D721Med (cell line): ENCODE measurements around the gene RAB23.
"Not testable (repeated sequence)": the region's sequence is repeated elsewhere in the genome, so short reads cannot be mapped to it uniquely, and the experiment has no call there.

Experiments used
- DNase-seq: peaks from one replicate; pipeline ENCODE4 v3.0.0; 2011; ENCODE audit warnings: low spot score; ENCODE audit not compliant: insufficient read length
- FAIRE-seq: peaks from 2 replicates; lab custom pipeline; 2011; peaks lifted over from hg19 to GRCh38; lab: Jason Lieb, UNC
- TF ChIP-seq, protein P1 (sequence below): IDR thresholded peaks from 2 replicates; pipeline ENCODE4 v1.5.1; 2012; ENCODE audit warnings: mild to moderate bottlenecking, control low read depth; ENCODE audit not compliant: insufficient read depth; ENCODE audit errors: missing control alignments

The RAB23 gene

DNA sequence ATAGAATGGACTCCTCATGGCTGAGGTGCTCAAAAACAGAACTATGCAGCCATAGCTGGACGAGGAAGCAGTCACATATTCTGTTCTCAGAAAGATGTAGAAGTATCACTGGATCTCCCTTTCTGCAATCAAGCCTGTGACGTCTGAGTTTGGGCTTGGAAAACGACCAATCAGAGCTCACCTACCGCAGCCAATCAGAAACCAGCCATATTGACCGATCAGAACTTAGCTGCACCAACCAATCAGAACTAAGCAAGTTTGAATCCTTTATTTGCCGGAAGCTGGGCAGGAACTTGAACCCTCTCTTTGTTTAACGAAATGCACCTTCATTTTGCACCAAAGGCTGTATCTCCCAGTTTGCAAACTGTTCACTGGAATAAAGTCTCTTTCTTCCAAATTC, 21.8 kb upstream of the RAB23 start:
- no peak for DNase-seq
- TF ChIP-seq, protein P1, sequence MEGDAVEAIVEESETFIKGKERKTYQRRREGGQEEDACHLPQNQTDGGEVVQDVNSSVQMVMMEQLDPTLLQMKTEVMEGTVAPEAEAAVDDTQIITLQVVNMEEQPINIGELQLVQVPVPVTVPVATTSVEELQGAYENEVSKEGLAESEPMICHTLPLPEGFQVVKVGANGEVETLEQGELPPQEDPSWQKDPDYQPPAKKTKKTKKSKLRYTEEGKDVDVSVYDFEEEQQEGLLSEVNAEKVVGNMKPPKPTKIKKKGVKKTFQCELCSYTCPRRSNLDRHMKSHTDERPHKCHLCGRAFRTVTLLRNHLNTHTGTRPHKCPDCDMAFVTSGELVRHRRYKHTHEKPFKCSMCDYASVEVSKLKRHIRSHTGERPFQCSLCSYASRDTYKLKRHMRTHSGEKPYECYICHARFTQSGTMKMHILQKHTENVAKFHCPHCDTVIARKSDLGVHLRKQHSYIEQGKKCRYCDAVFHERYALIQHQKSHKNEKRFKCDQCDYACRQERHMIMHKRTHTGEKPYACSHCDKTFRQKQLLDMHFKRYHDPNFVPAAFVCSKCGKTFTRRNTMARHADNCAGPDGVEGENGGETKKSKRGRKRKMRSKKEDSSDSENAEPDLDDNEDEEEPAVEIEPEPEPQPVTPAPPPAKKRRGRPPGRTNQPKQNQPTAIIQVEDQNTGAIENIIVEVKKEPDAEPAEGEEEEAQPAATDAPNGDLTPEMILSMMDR = no peak
- FAIRE-seq = no peak

DNA sequence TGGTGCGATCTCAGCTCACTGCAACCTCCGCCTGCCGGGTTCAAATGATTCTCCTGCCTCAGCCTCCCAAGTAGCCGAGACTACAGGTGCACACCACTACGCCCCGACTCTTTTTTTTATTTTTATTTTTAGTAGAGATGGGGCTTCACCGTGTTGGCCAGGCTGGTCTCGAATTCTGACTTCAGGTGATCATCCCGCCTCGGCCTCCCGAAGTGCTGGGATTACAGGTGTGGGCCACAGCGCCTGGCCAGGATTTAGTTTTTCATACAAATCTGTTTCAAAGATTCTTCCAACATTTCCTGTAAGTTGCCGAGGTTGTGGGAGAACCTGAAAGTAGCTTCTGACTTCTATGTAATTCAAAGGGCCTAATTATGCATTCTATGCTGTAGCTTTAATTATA, 21.4 kb upstream of the RAB23 start:
- DNase-seq, FAIRE-seq: not testable (repeated sequence)

- TF ChIP-seq, protein P1 = no peak
- FAIRE-seq (no peak), DNase-seq (no peak)
Measured at GRCh38 chr6:57242505-57242904, 20.4 kb upstream of the RAB23 start.

DNA sequence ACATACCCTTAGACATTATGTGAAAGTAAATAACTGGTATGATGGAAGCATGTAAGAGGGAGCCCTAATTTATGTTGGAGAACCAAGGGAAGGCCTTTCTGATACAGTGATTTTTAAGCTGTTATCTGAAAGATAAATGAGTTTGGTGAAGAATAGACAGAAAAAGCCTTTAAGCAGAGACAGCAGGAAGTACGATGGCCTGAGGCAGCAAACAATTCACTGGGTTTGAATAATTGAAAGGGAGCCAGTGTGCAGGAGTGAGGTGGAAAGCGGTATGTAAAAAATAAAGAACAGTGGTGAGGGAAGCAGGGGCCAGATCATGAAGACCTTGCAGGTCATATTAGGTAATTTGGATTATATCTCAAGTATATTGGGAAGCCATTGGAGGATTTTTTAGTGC, 4.1 kb upstream of the RAB23 start:
- no peak for FAIRE-seq
- DNase-seq = no peak
- TF ChIP-seq, protein P1 = no peak

DNA sequence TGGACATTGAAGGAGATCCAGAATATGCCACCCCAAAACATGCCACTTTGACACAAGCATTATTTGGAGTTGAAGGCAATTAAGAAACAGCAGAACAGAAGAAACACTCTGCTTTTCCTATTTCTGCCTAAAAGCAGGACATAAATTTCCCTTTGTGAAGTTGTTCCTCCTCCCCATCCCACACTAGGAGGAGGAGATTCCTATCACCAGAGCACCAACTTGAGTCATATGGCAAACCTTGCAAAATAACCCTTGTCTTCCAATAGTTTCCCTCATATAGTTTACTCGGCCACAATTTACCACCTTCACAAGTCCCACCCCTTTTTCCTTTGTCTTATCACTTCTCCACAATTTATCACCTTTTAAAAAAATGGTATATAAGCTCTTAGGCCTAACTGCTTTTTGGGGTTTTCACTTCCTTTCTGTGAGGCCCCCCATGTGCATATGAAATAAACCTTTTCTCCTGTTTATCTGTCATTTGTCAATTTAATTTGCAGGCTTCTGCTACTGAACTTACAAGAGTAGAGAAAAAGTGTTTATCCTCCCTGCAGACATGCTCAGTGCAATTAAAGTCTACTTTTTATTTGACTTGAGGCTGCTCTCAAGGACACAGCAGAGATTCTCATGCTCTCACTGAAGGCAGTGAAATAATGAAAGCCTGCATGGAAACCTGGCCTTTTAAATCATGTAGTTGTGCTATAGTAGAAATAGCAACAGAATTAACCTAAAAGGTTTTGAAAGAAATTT, 2.8 kb upstream of the RAB23 start:
- TF ChIP-seq, protein P1 = no peak
- DNase-seq (no peak), FAIRE-seq (no peak)

- TF ChIP-seq, protein P1 = no peak
- no peak for FAIRE-seq
- DNase-seq = no peak
Measured at GRCh38 chr6:57222743-57223077, 603 bp upstream of the RAB23 start.

DNA sequence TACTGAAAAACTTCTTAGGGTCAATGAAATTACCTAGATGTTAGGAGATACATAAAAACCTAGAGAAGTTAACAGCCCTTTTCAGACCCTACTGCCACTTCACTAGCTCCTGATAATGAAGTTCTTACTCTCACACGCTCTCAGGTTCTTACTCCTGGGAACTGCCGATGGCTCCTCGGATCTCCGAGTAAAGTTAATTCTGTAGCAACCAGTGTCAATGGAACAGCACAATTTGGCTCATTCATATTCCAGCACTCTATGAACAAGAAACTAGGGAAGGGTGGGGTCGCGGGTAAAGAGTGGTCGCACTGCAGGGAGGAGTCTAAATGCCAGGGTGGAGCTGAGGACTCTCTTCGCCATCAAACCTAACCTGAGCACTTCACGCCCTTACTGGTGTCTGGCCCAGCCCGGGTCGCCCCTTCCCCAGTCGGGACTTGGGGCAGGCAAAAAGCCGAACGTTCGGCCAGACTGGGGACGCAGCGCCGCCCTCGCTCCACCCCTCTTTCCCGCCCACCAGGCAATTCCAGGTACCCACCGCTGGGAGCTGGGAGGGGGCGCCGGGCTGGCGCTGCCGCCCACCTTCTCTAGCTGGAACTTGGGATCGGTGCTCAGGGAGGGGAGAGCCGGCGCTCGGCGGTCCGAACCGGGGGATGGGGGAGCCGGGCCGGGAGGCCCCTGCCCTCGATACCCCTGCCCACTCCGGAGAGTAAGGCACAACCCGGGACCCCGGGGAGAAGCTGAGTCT, 744 bp downstream of the RAB23 start:
- no peak for FAIRE-seq
- TF ChIP-seq, protein P1 = no peak
- DNase-seq = no peak
